Fibroblast of skin of scalp (primary cell): ENCODE data around the gene PFKFB4. TPM values are rescaled to one million over a fixed set of nuclear protein-coding genes. Genes with fewer than 3 reads are reported as not detected.

ENCODE experiments used
- DNase-seq: peaks from one replicate; pipeline ENCODE4 v3.0.0-alpha.2; 2013
- polyA plus RNA-seq, 2 experiments: library from polyadenylated mRNA; unstranded; fragments of 120-200 nt; gene quantifications; one replicate each; pipeline ENCODE4 v1.2.1, GENCODE V29; 2013; ENCODE audit not compliant: insufficient read length in 2 of 2

PFKFB4 gene
- polyA plus RNA-seq (2013, experiment 1 of 2; ENCODE audit: insufficient read length), result 21.8 TPM
- 18.6 TPM for polyA plus RNA-seq (2013, experiment 2 of 2; ENCODE audit: insufficient read length)

GRCh38 chr3:48556796-48557626 lies at the start of gene PFKFB4:
Gene PFKFB4 (minus strand): TSS chr3:48556803. CDS start chr3:48556777, 26 bp downstream.
- peak; percentile 100 for DNase-seq

- no peak for DNase-seq
Observed at GRCh38 chr3:48601622-48601994, 45.0 kb upstream of the PFKFB4 start.

- no peak for DNase-seq
Observed at GRCh38 chr3:48600711-48601621, 44.4 kb upstream of the PFKFB4 start.

GRCh38 chr3:48599509-48600285 lies 43.1 kb upstream of the PFKFB4 start:
- DNase-seq, result no peak

GRCh38 chr3:48599077-48599501 lies 42.5 kb upstream of the PFKFB4 start:
- DNase-seq, result no peak

GRCh38 chr3:48598323-48599076 lies 41.9 kb upstream of the PFKFB4 start:
- DNase-seq, result peak; percentile 95

GRCh38 chr3:48597408-48597800 lies 40.8 kb upstream of the PFKFB4 start:
- DNase-seq, result no peak

- no peak for DNase-seq
Observed at GRCh38 chr3:48596676-48597407, 40.2 kb upstream of the PFKFB4 start.

- no peak for DNase-seq
Observed at GRCh38 chr3:48596157-48596556, 39.6 kb upstream of the PFKFB4 start.

- peak; percentile 94 for DNase-seq
Observed at GRCh38 chr3:48595526-48596121, 39.0 kb upstream of the PFKFB4 start.

- DNase-seq, result no peak
Observed at GRCh38 chr3:48595075-48595525, 38.5 kb upstream of the PFKFB4 start, which contains the start of gene COL7A1. Gene COL7A1 (minus strand): TSS chr3:48595329. CDS start chr3:48595159, 170 bp downstream.

- peak; percentile 23 for DNase-seq
Observed at GRCh38 chr3:48594417-48595049, 37.9 kb upstream of the PFKFB4 start.

GRCh38 chr3:48593337-48593736 lies 36.7 kb upstream of the PFKFB4 start:
- no peak for DNase-seq

- no peak for DNase-seq
Observed at GRCh38 chr3:48592519-48593087, 36.0 kb upstream of the PFKFB4 start.

GRCh38 chr3:48591886-48592518 lies 35.4 kb upstream of the PFKFB4 start:
- DNase-seq, result no peak

GRCh38 chr3:48591436-48591835 lies 34.8 kb upstream of the PFKFB4 start:
- DNase-seq, result no peak

- no peak for DNase-seq
Observed at GRCh38 chr3:48588230-48588629, 31.6 kb upstream of the PFKFB4 start.

GRCh38 chr3:48587686-48588085 lies 31.1 kb upstream of the PFKFB4 start:
- no peak for DNase-seq

- no peak for DNase-seq
Observed at GRCh38 chr3:48585411-48585810, 28.8 kb upstream of the PFKFB4 start.
